GM12878 (cell line): Measurements from ENCODE around the gene TMEM88. TPM values are rescaled to one million over a fixed set of nuclear protein-coding genes. Genes with fewer than 3 reads are reported as not detected.

Experiments
- CBX3 ChIP-seq: fragments of 200-600 bp; sonication (generic); IDR thresholded peaks from 2 replicates; pipeline ENCODE4 v1.6.1; 2016; ENCODE audit warnings: low read depth, borderline replicate concordance
- CHD2 ChIP-seq: IDR thresholded peaks from 2 replicates; pipeline ENCODE4 v1.6.1; 2011; ENCODE audit warnings: low read depth, low read length, improper control_type of control experiment, borderline replicate concordance
- EED ChIP-seq: sonication (generic); IDR thresholded peaks from 2 replicates; pipeline ENCODE4 v1.6.1; 2016; ENCODE audit warnings: antibody characterized with exemption, low read depth
- EGR1 ChIP-seq, 2 experiments: IDR thresholded peaks; 1 replicate in 1 of 2; 2 replicates in 1 of 2; pipeline ENCODE4 v1.6.1; 2011 to 2012; ENCODE audit warnings: low read depth in 2 of 2, low read length in 2 of 2, borderline replicate concordance in 1 of 2, mild to moderate bottlenecking in 1 of 2, moderate library complexity in 1 of 2
- ETV6 ChIP-seq, 2 experiments: fragments of 450-650 bp in 1 of 2; IDR thresholded peaks in 1 of 2; conservative IDR thresholded peaks in 1 of 2; 2 replicates each; pipeline ENCODE4 v1.6.1; 2014; ENCODE audit warnings: antibody characterized with exemption in 1 of 2, borderline replicate concordance in 1 of 2, low read depth in 1 of 2, mild to moderate bottlenecking in 1 of 2, moderate library complexity in 1 of 2
- HDAC6 ChIP-seq: fragments of 200-600 bp; sonication (generic); IDR thresholded peaks from one replicate; pipeline ENCODE4 v1.8.0; 2017; ENCODE audit warnings: antibody characterized with exemption; ENCODE audit not compliant: unreplicated experiment
- HDGF ChIP-seq: fragments of 450-650 bp; IDR thresholded peaks from 2 replicates; pipeline ENCODE4 v1.6.1; 2016; ENCODE audit warnings: antibody characterized with exemption
- LARP7 ChIP-seq: fragments of 450-650 bp; IDR thresholded peaks from 2 replicates; pipeline ENCODE4 v1.6.1; 2017; ENCODE audit warnings: mild to moderate bottlenecking
- MEF2B ChIP-seq: fragments of 450-650 bp; IDR thresholded peaks from 2 replicates; pipeline ENCODE4 v1.6.1; 2018; ENCODE audit warnings: mild to moderate bottlenecking, moderate library complexity; ENCODE audit not compliant: partially characterized antibody, poor library complexity, severe bottlenecking
- MYC ChIP-seq: IDR thresholded peaks from 2 replicates; pipeline ENCODE4 v1.6.1; 2011; ENCODE audit warnings: mild to moderate bottlenecking, low read length, moderate library complexity, inconsistent platforms; ENCODE audit not compliant: insufficient read depth, insufficient replicate concordance, insufficient read length, severe bottlenecking
- POLR2AphosphoS5 ChIP-seq: IDR thresholded peaks from 2 replicates; pipeline ENCODE4 v1.6.1; 2011; ENCODE audit warnings: mild to moderate bottlenecking, low read length, inconsistent platforms
- RAD21 ChIP-seq: IDR thresholded peaks from 2 replicates; pipeline ENCODE4 v1.6.1; 2011; ENCODE audit warnings: mild to moderate bottlenecking, low read depth, low read length, moderate library complexity; ENCODE audit not compliant: insufficient read depth
- SIX5 ChIP-seq: IDR thresholded peaks from 2 replicates; pipeline ENCODE4 v1.6.1; 2011; ENCODE audit warnings: mild to moderate bottlenecking, low read depth, low read length, moderate library complexity; ENCODE audit not compliant: severe bottlenecking
- SMC3 ChIP-seq: IDR thresholded peaks from 2 replicates; pipeline ENCODE4 v1.6.1; 2011; ENCODE audit warnings: low read length, improper control_type of control experiment, borderline replicate concordance
- USF1 ChIP-seq: IDR thresholded peaks from 2 replicates; pipeline ENCODE4 v1.6.1; 2011; ENCODE audit warnings: borderline replicate concordance, low read depth, mild to moderate bottlenecking, moderate library complexity, mixed read lengths, low read length; ENCODE audit not compliant: insufficient read depth; ENCODE audit errors: extremely low read length
- ZBED1 ChIP-seq: IDR thresholded peaks from 2 replicates; pipeline ENCODE4 v1.6.1; 2016; ENCODE audit warnings: borderline replicate concordance
- ZNF592 ChIP-seq: fragments of 450-650 bp; IDR thresholded peaks from 2 replicates; pipeline ENCODE4 v1.6.1; 2017; ENCODE audit warnings: mild to moderate bottlenecking, moderate library complexity
- polyA plus RNA-seq, 11 experiments: library from polyadenylated mRNA; depleted of rRNA in 4 of 11; unstranded in 6 of 11; stranded (reverse) in 5 of 11; fragments of >200 nt; fragmentation: Nextera tagmentation in 4 of 11; fragmentation: Illumina TruSeq in 1 of 11; extraction: Ambion mirVana in 4 of 11; extraction: Trizol in 1 of 11; gene quantifications; 1 replicate in 1 of 11; 2 replicates in 10 of 11; pipeline versions ENCODE4 v1.2.1 to v1.2.3, GENCODE V29; 2011 to 2016; ENCODE audit warnings: inconsistent platforms in 2 of 11, missing spikeins in 2 of 11, low read depth in 1 of 11
- total RNA-seq, 4 experiments: library from RNA; depleted of rRNA in 3 of 4; stranded (reverse); fragments of >200 nt in 3 of 4; fragmentation: Illumina TruSeq in 1 of 4; extraction: Trizol in 1 of 4; gene quantifications; 2 replicates each; pipeline versions ENCODE4 v1.2.1 to v1.2.3, GENCODE V29; 2013 to 2021
- TF ChIP-seq, protein P1 (sequence below): IDR thresholded peaks from 2 replicates; pipeline ENCODE4 v1.6.1; 2012; ENCODE audit warnings: low read depth, low read length, improper control_type of control experiment
- TF ChIP-seq, protein P2 (sequence below): fragments of 450-650 bp; IDR thresholded peaks from 2 replicates; pipeline ENCODE4 v1.6.1; 2018; ENCODE audit warnings: borderline replicate concordance, mild to moderate bottlenecking; ENCODE audit not compliant: partially characterized antibody

The TMEM88 gene
- total and polyA plus RNA-seq, 10 of the 15 experiments (the other 5 are each of a cell fraction or from before 2014, with no cell fraction given), result 0.21 to 2.2 (median 0.62) TPM; not detected in 5

DNA sequence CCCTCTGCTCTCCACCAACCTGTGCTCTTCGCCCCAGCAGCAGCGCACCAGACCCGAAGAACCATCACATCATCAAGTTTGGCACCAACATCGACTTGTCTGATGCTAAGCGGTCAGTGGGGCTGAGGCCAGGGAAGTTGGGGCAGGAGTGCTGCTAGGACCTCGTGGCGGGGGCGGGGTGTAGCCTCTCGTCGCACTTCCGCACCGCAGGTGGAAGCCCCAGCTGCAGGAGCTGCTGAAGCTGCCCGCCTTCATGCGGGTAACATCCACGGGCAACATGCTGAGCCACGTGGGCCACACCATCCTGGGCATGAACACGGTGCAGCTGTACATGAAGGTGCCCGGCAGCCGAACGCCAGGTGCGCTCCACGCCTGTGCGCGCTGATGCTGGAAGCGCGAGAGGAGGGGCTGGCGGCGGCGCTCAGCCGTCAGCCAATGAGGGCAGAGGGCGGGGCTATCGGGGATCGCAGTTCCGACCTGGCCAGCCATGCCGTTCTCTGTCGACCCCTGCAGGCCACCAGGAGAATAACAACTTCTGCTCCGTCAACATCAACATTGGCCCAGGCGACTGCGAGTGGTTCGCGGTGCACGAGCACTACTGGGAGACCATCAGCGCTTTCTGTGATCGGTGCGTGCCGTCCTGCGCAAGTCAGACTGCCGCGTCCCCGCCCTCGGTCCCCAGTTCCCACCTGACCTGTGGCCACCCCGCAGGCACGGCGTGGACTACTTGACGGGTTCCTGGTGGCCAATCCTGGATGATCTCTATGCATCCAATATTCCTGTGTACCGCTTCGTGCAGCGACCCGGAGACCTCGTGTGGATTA lies 3.2 kb upstream of the TMEM88 start (continued):
- TF ChIP-seq CBX3 (no peak), CHD2 (peak; percentile 64), EED (no peak), HDAC6 (no peak), SIX5 (no peak), ZNF592 (no peak), MEF2B (no peak), POLR2AphosphoS5 (peak; percentile 32; the same call in 1 of the 2 replicates), LARP7 (no peak; the same call in 1 of the 2 replicates), HDGF (peak; percentile 99), ETV6 (conservative IDR thresholded peaks at IDR 0.05 in 1 of 2, IDR thresholded peaks at IDR 0.05 in 1 of 2; ENCODE audit: borderline replicate concordance in 1 of 2, low read depth in 1 of 2) (no peak), MYC (peak; percentile 62), SMC3 (peak; percentile 98), RAD21 (peak; percentile 84), USF1 (no peak), ZBED1 (no peak), EGR1 (IDR thresholded peaks at IDR 0.05; ENCODE audit: borderline replicate concordance in 1 of 2, low read depth in 2 of 2, low read length in 2 of 2) (peak in 1 of 2 experiments; percentile 34; a peak in 1 of 3 replicates)
- TF ChIP-seq, protein P1, sequence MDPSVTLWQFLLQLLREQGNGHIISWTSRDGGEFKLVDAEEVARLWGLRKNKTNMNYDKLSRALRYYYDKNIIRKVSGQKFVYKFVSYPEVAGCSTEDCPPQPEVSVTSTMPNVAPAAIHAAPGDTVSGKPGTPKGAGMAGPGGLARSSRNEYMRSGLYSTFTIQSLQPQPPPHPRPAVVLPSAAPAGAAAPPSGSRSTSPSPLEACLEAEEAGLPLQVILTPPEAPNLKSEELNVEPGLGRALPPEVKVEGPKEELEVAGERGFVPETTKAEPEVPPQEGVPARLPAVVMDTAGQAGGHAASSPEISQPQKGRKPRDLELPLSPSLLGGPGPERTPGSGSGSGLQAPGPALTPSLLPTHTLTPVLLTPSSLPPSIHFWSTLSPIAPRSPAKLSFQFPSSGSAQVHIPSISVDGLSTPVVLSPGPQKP, result peak; percentile 38; the same call in 1 of the 2 replicates
- TF ChIP-seq, protein P2, sequence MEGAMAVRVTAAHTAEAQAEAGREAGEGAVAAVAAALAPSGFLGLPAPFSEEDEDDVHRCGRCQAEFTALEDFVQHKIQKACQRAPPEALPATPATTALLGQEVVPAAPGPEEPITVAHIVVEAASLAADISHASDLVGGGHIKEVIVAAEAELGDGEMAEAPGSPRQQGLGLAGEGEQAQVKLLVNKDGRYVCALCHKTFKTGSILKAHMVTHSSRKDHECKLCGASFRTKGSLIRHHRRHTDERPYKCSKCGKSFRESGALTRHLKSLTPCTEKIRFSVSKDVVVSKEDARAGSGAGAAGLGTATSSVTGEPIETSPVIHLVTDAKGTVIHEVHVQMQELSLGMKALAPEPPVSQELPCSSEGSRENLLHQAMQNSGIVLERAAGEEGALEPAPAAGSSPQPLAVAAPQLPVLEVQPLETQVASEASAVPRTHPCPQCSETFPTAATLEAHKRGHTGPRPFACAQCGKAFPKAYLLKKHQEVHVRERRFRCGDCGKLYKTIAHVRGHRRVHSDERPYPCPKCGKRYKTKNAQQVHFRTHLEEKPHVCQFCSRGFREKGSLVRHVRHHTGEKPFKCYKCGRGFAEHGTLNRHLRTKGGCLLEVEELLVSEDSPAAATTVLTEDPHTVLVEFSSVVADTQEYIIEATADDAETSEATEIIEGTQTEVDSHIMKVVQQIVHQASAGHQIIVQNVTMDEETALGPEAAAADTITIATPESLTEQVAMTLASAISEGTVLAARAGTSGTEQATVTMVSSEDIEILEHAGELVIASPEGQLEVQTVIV, result no peak
